ENCODE data around the gene CMIP.

CMIP gene

DNA sequence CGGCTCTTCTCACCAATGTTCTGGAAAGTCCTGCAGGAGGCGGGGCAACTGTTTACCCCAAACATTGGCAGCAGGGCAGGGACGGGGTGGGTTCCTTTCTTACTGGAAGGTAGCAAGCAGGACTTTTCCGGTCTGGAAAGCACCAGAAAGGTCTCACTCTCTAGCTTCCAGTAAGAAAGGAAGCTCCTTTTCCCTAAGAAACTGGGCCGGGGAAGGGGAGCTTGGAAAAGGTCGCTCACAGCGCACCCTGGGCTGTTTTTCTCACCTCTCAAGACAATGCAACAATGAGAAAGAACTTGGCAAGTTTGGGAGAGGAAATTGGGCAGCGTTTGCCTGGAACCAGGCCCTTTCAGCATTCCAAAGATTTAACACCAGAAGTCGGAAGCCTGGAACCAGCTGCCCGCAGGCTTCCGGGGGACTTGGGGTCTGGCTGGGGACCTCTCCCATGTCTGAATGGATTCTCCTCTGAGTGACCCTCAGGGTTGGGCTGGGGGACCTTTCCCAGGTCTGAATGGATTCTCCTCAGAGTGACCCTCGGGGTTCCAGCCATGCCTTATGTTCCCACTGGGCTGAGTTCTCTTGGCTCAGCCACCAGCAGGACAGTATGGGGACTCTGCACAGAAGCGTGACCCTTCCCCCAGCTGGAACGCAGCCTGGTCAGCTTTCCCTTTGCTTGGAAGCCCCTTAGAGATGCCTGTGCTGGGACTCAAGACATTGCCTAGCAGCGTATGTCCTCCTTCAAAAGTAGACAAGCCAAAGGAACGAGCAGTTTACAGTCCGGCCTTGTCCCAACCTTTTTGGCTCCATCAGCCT lies 167.9 kb downstream of the CMIP start:
- no peak for DNase-seq

DNA sequence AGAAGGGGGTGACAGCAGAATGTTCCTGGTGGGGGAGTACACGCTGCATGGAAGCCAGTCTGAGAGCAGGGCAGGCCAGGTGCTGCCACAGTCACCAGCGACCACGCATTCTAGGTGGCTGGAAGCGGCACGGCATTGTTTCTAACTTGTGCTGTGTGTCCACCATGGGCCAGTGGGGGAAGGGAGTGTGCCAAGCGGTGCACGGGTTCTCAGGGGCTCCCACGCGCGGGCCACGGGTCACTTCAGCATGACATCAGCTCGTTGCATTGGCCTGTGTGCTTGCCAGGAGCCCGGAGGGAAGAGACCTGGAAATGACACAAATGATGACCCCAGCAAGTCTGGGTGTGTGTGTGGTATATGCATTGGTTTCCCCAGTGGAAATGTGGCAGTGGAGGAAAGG lies 169.6 kb downstream of the CMIP start:
- no peak for DNase-seq

- no peak for DNase-seq
Observed at GRCh38 chr16:81614654-81615359, 170.2 kb downstream of the CMIP start.

DNA sequence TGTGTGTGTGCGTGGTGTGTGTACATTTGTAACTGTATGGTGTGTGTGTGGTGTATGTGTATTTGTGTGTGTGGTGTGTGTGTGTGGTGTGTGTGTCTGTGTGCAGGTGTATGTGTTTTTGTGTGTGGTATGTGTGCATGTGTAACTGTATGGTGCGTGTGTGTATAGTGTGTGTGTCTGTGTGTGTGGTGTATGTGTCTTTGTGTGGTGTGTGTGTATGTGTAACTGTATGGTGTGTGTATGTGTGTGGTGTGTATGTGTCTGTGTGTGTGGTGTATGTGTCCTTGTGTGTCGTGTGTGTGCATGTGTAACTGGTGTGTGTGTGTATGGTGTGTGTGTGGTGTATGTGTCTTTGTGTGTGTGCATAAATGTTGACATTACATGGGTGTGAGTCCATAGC lies 170.8 kb downstream of the CMIP start:
- no peak for DNase-seq

DNA sequence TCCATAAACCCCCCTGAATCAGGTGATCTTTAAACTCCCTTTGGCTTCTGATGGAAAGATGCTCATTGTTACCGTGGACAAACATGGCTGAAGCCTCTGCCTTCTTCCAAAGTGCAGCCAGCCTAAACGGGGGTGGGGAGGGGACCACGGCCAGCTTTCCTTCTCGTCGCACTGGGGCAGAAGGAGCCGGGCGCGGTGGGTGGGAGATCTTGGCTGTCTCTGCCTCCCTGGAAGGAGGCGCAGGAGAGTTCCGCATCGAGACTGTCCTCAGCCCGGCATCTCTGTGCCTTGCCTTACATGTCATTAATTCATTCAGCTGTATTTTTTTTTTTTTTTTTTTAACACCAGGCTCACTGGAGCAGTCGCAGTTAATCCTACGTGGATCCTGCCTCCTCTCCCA lies 171.2 kb downstream of the CMIP start:
- DNase-seq: no peak

DNA sequence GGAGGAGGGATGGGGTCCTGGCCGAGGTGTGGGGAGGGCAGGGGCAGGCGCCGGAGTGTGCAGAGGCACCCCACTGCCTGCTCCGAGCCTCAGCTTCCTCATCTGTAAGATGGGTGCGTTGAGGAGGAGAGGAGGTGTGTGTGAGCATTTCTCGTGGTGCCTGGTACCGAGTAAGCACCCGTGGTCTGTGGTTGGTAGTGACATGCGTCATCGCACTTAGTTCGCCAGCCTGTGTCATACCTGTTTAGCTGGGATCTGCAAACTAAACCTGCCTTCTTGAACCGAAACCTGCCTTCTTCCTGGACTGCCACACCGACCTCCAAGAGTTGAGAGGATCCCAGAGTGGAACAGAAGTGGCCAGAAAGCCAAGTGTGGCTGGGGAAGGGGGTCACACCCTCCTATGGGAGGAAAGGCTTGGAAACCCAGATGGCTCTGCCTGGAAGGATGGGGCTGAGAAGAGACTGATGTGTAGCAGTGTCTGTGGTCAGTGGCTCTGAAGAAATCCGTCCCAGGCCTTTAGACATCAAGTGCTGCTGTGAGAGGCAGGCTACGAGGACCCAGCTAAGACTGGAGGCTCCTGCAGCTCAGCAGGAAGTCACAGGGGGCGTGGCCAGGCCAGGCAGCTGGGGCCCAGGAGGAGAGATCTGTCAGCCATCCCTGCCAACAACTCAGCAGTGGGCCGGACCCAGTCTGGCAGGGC lies 171.9 kb downstream of the CMIP start:
- peak in 1 of 2 experiments; percentile 1 for DNase-seq

DNA sequence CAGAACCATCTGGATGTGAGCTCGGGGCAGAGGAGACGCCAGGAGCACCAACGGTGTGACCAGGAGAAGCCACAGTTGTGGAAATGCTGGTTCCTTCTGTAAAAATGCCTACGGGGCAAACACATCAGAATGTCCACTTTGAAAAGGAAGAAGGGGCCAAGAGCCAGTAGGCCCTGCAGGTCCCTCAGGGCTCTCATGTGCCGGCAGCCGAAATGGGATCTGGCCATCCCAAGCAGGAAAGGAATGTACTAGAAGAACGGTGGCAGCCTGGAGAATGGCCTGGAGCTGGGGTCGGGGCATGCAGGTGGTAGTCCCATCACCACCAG lies 172.4 kb downstream of the CMIP start:
- no peak for DNase-seq

GRCh38 chr16:81618187-81618586 lies 173.6 kb downstream of the CMIP start:
- DNase-seq: no peak

DNA sequence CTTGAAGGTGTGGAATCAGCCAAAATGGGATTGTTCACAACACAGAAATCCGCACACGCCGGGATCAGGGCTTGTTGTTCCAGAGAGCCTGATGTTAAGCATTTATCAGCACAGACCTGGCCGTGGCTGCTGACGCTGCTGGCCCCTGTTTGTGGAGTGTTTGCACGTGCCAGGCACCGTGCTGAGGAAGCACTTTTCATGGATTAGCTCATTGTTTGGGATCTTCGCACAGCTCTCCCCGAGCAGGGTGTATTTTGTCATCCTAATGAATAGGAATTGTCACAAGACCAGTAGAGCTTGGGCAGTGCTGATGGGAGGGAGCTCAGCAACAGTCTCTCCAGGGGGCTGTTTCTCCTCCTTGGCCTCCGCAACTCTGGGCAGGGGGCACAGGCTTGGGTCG lies 174.1 kb downstream of the CMIP start:
- no peak for DNase-seq

DNA sequence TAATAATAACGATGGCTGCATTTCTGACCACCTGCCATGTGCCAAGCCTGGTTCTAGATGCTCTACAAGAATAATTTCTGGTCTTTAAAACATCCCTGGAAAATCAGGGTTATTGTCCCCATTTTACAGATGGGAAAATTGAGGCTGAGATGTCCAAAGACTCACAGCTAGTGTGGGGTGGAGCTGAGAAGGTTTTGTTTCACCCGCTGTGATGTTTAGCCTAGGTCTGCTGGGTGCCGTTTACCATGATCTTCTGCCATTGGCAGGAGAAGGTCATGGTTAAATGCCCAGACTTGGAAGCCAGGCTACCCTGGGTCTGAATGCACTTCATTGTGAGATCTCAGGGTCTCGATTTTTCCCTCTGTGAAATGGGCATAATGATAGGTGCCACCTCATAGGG lies 175.4 kb downstream of the CMIP start:
- no peak for DNase-seq

DNA sequence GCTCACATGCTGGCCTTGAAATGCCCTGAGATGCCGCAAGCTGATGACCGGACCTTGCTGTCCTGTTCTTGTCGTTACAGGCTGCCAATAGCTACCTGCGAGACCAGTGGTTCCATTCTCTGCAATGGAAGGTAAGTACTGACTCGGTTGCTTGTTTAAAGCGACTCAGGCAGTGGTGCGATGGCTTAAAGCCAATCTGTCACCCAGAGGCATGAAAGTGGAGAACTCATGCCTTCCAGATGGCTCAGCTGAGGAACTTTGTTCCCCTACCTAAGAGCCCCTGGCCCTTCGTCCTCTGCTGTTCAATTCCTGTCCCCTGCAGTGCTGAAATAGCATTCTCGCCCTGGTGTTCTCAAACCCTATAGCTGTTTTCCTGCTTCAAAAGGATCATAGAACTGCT lies 176.2 kb downstream of the CMIP start:
- no peak for DNase-seq

DNA sequence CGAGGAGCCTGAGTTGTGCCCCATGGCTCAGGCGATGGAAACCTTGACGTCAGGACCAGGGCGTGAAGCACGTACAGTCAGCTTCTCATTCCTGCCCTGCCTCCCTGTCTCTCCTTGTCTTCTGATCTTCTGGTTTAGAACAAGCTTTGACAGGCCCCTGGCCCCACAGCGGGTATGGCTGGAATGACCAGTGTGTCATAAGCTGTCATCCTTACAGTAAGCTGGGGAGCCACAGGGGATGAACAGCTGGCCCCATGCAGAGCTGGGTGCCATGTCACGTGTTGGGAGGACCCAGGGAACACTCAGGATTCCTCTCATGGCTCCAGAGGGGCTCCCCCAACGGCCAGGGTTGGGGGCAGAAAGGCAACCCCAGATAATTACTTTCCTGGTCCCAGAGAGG lies 176.9 kb downstream of the CMIP start:
- DNase-seq: no peak

GRCh38 chr16:81623365-81624102 lies 178.9 kb downstream of the CMIP start:
- DNase-seq: peak; percentile 24 to 50

GRCh38 chr16:81624403-81624759 lies 179.8 kb downstream of the CMIP start:
- no peak for DNase-seq

DNA sequence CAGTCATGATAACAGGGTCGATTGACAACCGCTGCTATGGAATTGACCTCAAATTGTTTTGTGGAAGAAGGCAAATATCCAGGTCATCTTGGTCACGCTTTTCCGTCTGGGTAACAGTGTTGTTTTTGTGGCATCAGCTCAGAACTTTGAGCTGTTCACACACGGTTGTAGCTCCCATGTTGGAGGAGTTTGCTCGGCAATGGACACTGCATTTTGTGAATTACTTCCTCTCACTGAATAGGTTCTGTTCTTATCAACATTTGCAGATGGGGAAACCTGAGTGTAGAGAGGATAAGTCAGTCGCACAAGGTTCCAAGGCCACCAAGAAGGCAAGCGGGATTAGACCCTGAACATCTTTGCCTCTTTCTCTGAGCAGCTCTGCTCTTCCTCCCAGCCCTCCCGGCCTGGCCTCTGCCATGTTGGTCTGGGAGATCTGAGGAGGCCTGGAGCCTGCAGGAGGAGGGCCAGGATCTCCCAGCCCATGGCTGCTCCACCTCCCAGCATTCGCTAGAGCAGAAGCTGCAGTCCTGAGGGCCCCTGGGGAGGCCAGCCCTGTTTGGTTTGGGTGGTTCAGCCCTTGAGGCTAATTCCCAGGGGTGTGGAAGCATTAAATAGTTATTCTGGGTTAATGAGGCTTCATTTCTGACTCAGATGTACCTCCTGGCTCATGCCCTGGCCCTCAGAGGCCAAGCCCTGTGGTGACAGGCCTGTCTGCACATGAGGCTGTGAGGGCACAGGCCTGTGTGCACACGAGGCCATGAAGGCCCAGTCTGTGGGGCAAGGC lies 180.3 kb downstream of the CMIP start:
- no peak for DNase-seq

DNA sequence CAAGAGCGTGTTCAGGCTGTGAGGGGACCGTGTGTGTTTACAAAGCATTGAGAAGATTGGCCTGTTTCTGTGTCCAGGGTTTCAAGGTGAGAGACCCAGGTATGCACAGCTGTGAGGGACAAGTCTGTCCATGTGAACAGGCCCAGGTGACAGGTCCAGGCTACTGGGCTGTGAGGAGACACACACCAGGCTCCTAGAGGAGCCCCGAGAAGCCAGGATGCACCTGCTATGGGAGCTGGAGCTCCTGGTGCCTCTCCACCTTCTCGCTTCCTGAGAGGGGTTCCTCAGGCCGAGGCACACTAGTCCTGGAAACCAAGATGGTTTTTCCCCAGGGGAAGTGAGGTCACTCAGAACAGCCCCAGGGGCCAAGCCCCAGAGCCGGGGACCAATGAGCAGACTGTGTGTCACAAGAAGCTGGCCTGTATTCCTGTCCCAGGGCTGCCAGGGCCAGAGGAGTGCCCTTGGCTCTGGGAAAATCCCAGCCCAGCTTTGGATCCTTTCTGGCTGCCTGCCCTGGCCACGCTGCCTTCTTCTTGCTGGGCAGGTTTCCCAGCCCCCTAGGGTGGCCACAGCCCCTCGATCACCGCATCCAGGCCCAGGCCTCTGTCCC lies 181.0 kb downstream of the CMIP start:
- DNase-seq: no peak

GRCh38 chr16:81626181-81626674 lies 181.6 kb downstream of the CMIP start:
- DNase-seq: no peak

- no peak for DNase-seq
Observed at GRCh38 chr16:81627024-81627423, 182.4 kb downstream of the CMIP start.

- no peak for DNase-seq
Observed at GRCh38 chr16:81627729-81628244, 183.2 kb downstream of the CMIP start.

DNA sequence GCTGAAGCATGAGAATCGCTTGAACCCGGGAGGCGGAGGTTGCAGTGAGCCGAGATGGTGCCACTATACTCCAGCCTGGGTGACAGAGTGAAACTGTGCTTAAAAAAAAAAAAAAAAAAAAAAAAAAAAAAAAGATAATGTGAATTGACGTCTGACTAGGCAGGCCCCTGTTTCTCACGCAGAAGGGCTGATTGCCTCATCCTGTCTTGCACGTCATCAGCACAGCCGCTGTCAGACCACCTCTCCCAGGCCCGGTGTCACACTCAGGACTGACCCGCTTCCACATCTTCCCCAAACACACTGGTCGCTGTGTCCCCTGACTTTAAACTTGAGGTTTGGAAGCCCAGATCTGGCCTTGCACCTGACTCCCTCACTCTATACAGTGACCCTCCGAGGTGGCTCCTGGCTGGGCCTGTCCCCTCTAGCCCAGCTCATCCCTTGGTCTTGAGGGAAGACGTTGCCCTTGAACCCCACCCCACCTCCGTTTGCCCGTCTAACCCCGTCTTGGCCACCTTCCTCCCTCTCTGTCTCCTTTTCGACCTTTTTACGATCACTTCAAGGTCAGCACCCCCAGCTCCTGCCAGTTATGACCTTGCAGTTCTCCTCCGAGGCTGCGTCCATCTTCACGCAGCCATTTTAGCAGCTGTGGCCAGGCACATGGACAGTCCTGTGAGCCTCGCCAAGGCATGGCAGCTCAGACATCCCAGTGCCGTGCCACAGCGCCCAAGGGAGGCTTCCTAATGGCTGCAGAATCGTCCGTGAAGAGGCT lies 184.6 kb downstream of the CMIP start:
- no peak for DNase-seq
